Neural progenitor cell (in vitro differentiated cells): ENCODE measurements around the gene INPP5D.

ENCODE experiments used
- CTCF ChIP-seq: fragments of 200-600 bp; sonication (generic); IDR thresholded peaks from 2 replicates; pipeline ENCODE4 v1.5.1; 2017; ENCODE audit warnings: antibody characterized with exemption, mild to moderate bottlenecking
- EZH2 ChIP-seq: fragments of 200-600 bp; sonication (generic); IDR thresholded peaks from 2 replicates; pipeline ENCODE4 v1.6.1; 2017; ENCODE audit warnings: antibody characterized with exemption, mild to moderate bottlenecking, moderate library complexity
- EZH2phosphoT487 ChIP-seq: fragments of 200-600 bp; sonication (generic); IDR thresholded peaks from 2 replicates; pipeline ENCODE4 v1.6.1; 2017; ENCODE audit warnings: antibody characterized with exemption

- TF ChIP-seq CTCF (no peak), EZH2 (no peak), EZH2phosphoT487 (no peak)
These were observed 114.0 kb downstream of the INPP5D start for GRCh38 chr2:233174137-233174536.
